CD4-positive, alpha-beta T cell treated with Interleukin-17A for 4 hours (primary cell): ENCODE results near the gene UGT1A5.
"Not testable (repeated sequence)": the region's sequence is repeated elsewhere in the genome, so short reads cannot be mapped to it uniquely, and the experiment has no call there.

Source experiments
- DNase-seq: peaks from one replicate; pipeline ENCODE4 v3.0.0-alpha.2; 2020; ENCODE audit warnings: mixed read lengths

UGT1A5 gene

GRCh38 chr2:233746475-233747282, 34.0 kb downstream of the UGT1A5 start:
- no peak for DNase-seq

- no peak for DNase-seq
Measured at GRCh38 chr2:233747283-233747544, 34.5 kb downstream of the UGT1A5 start.

- not testable (repeated sequence) for DNase-seq
Measured at GRCh38 chr2:233750689-233751088, 38.0 kb downstream of the UGT1A5 start.

- DNase-seq = not testable (repeated sequence)
Measured at GRCh38 chr2:233751212-233752009, 38.7 kb downstream of the UGT1A5 start.

GRCh38 chr2:233754872-233755611, 42.3 kb downstream of the UGT1A5 start:
- DNase-seq = no peak

- no peak for DNase-seq
Measured at GRCh38 chr2:233756429-233757081, 43.8 kb downstream of the UGT1A5 start.

- no peak for DNase-seq
Measured at GRCh38 chr2:233758141-233758540, 45.4 kb downstream of the UGT1A5 start.

GRCh38 chr2:233758849-233759248, 46.1 kb downstream of the UGT1A5 start:
- DNase-seq = no peak

- no peak for DNase-seq
Measured at GRCh38 chr2:233760043-233760442, 47.3 kb downstream of the UGT1A5 start, which contains the start of gene UGT1A1. Gene UGT1A1, plus strand, starts transcription at chr2:233760270. Its CDS starts 18 bp downstream, at chr2:233760288.

GRCh38 chr2:233761040-233761769, 48.5 kb downstream of the UGT1A5 start:
- no peak for DNase-seq

GRCh38 chr2:233764264-233764663, 51.6 kb downstream of the UGT1A5 start:
- DNase-seq = no peak

- no peak for DNase-seq
Measured at GRCh38 chr2:233764761-233765160, 52.1 kb downstream of the UGT1A5 start.

- no peak for DNase-seq
Measured at GRCh38 chr2:233766416-233766815, 53.7 kb downstream of the UGT1A5 start.

GRCh38 chr2:233768076-233768475, 55.4 kb downstream of the UGT1A5 start:
- DNase-seq = no peak

GRCh38 chr2:233769260-233769659, 56.6 kb downstream of the UGT1A5 start:
- no peak for DNase-seq

GRCh38 chr2:233772153-233772552, 59.4 kb downstream of the UGT1A5 start:
- no peak for DNase-seq

- DNase-seq = no peak
Measured at GRCh38 chr2:233772583-233772982, 59.9 kb downstream of the UGT1A5 start.

- DNase-seq = no peak
Measured at GRCh38 chr2:233773854-233774253, 61.1 kb downstream of the UGT1A5 start.

GRCh38 chr2:233775414-233775813, 62.7 kb downstream of the UGT1A5 start:
- no peak for DNase-seq

- DNase-seq = no peak
Measured at GRCh38 chr2:233778030-233778429, 65.3 kb downstream of the UGT1A5 start, which contains the start of gene MROH2A. Gene MROH2A, plus strand, starts transcription at chr2:233778330. Its CDS starts 1,029 bp downstream, at chr2:233779359.

GRCh38 chr2:233779722-233780121, 67.0 kb downstream of the UGT1A5 start:
- no peak for DNase-seq

- no peak for DNase-seq
Measured at GRCh38 chr2:233780771-233781170, 68.1 kb downstream of the UGT1A5 start.
